ENCODE data around the gene BUB1B. TPM values are rescaled to one million over a fixed set of nuclear protein-coding genes. Genes with fewer than 3 reads are reported as not detected.

The BUB1B gene
- total RNA-seq, 1 experiment from 2014 or later: 58.2 TPM

GRCh38 chr15:40256638-40257235 lies 95.9 kb downstream of the BUB1B start:
- no peak overlapping the region for H3K4me3 ChIP-seq (ENCODE audit: low read length)
- no peak for DNase-seq
- no peaks in the 10 kb centered on the region for H3K9me3 ChIP-seq (ENCODE audit: low read length)
- no peak overlapping the region for H3K9ac ChIP-seq (ENCODE audit: low read length)
- no peaks in the 10 kb centered on the region for H3K9me2 ChIP-seq (replicated peaks; ENCODE audit: insufficient read depth, low read length)
- H3K27me3 ChIP-seq (ENCODE audit: low read length): no peaks in the 10 kb centered on the region
- H3K27ac ChIP-seq (ENCODE audit: low read length): no peak overlapping the region
- no peaks in the 10 kb centered on the region for H3K36me3 ChIP-seq (ENCODE audit: insufficient read depth, low read length)
- no peaks in the 10 kb centered on the region for H4K20me1 ChIP-seq (ENCODE audit: insufficient read depth, low read depth, low read length)
- H3K4me2 ChIP-seq (ENCODE audit: low read depth, low read length, poor library complexity, severe bottlenecking): no peak overlapping the region
- no peaks in the 10 kb centered on the region for H3K4me1 ChIP-seq (ENCODE audit: low read length)
- H3K79me2 ChIP-seq (ENCODE audit: low read length): no peaks in the 10 kb centered on the region
- no peak overlapping the region for H2AFZ ChIP-seq (ENCODE audit: low read length)

- Histone ChIP-seq H3K9ac (ENCODE audit: low read length) (no peak overlapping the region), H3K79me2 (ENCODE audit: low read length) (no peaks in the 10 kb centered on the region), H3K27me3 (ENCODE audit: low read length) (no peaks in the 10 kb centered on the region), H3K4me3 (ENCODE audit: low read length) (no peak overlapping the region), H3K27ac (ENCODE audit: low read length) (no peak overlapping the region), H3K4me1 (ENCODE audit: low read length) (no peaks in the 10 kb centered on the region), H3K9me2 (replicated peaks; ENCODE audit: insufficient read depth, low read length) (no peaks in the 10 kb centered on the region), H3K36me3 (ENCODE audit: insufficient read depth, low read length) (no peaks in the 10 kb centered on the region), H4K20me1 (ENCODE audit: insufficient read depth, low read depth, low read length) (no peaks in the 10 kb centered on the region), H2AFZ (ENCODE audit: low read length) (no peak overlapping the region), H3K9me3 (ENCODE audit: low read length) (no peaks in the 10 kb centered on the region), H3K4me2 (ENCODE audit: low read depth, low read length, poor library complexity, severe bottlenecking) (no peak overlapping the region)
- DNase-seq: no peak
Observed at GRCh38 chr15:40257656-40258450, 97.0 kb downstream of the BUB1B start.

- H3K9me3 ChIP-seq (ENCODE audit: low read length): no peaks in the 10 kb centered on the region
- H3K4me1 ChIP-seq (ENCODE audit: low read length): no peaks in the 10 kb centered on the region
- H3K9ac ChIP-seq (ENCODE audit: low read length): no peak overlapping the region
- H3K79me2 ChIP-seq (ENCODE audit: low read length): no peaks in the 10 kb centered on the region
- H3K27me3 ChIP-seq (ENCODE audit: low read length): no peaks in the 10 kb centered on the region
- H2AFZ ChIP-seq (ENCODE audit: low read length): no peak overlapping the region
- H3K9me2 ChIP-seq (replicated peaks; ENCODE audit: insufficient read depth, low read length): no peaks in the 10 kb centered on the region
- no peak for DNase-seq
- H3K4me3 ChIP-seq (ENCODE audit: low read length): no peak overlapping the region
- no peaks in the 10 kb centered on the region for H3K36me3 ChIP-seq (ENCODE audit: insufficient read depth, low read length)
- H3K27ac ChIP-seq (ENCODE audit: low read length): no peak overlapping the region
- no peaks in the 10 kb centered on the region for H4K20me1 ChIP-seq (ENCODE audit: insufficient read depth, low read depth, low read length)
- H3K4me2 ChIP-seq (ENCODE audit: low read depth, low read length, poor library complexity, severe bottlenecking): no peak overlapping the region
Observed at GRCh38 chr15:40258544-40258943, 97.7 kb downstream of the BUB1B start.

- Histone ChIP-seq H2AFZ (ENCODE audit: low read length) (no peak overlapping the region), H3K9me3 (ENCODE audit: low read length) (no peaks in the 10 kb centered on the region), H3K4me3 (ENCODE audit: low read length) (no peak overlapping the region), H3K4me1 (ENCODE audit: low read length) (no peaks in the 10 kb centered on the region), H3K36me3 (ENCODE audit: insufficient read depth, low read length) (no peaks in the 10 kb centered on the region), H3K4me2 (ENCODE audit: low read depth, low read length, poor library complexity, severe bottlenecking) (no peak overlapping the region), H3K9ac (ENCODE audit: low read length) (no peak overlapping the region), H3K27ac (ENCODE audit: low read length) (no peak overlapping the region), H3K27me3 (ENCODE audit: low read length) (no peaks in the 10 kb centered on the region), H3K9me2 (replicated peaks; ENCODE audit: insufficient read depth, low read length) (no peaks in the 10 kb centered on the region), H4K20me1 (ENCODE audit: insufficient read depth, low read depth, low read length) (no peaks in the 10 kb centered on the region), H3K79me2 (ENCODE audit: low read length) (no peaks in the 10 kb centered on the region)
- DNase-seq: no peak
Observed at GRCh38 chr15:40259021-40259420, 98.2 kb downstream of the BUB1B start.

GRCh38 chr15:40263024-40263754 lies 102.3 kb downstream of the BUB1B start:
- Histone ChIP-seq H3K4me1 (ENCODE audit: low read length) (no peaks in the 10 kb centered on the region), H3K27ac (ENCODE audit: low read length) (no peak overlapping the region), H3K4me2 (ENCODE audit: low read depth, low read length, poor library complexity, severe bottlenecking) (no peak overlapping the region)

GRCh38 chr15:40264321-40265153 lies 103.7 kb downstream of the BUB1B start:
- H3K27ac ChIP-seq (ENCODE audit: low read length): no peak overlapping the region
- no peaks in the 10 kb centered on the region for H4K20me1 ChIP-seq (ENCODE audit: insufficient read depth, low read depth, low read length)
- no peak overlapping the region for H3K4me2 ChIP-seq (ENCODE audit: low read depth, low read length, poor library complexity, severe bottlenecking)
- no peaks in the 10 kb centered on the region for H3K9me3 ChIP-seq (ENCODE audit: low read length)
- no peaks in the 10 kb centered on the region for H3K27me3 ChIP-seq (ENCODE audit: low read length)
- no peak for DNase-seq
- H3K9me2 ChIP-seq (replicated peaks; ENCODE audit: insufficient read depth, low read length): no peaks in the 10 kb centered on the region
- no peak overlapping the region for H3K4me3 ChIP-seq (ENCODE audit: low read length)
- no peaks in the 10 kb centered on the region for H3K79me2 ChIP-seq (ENCODE audit: low read length)
- H3K36me3 ChIP-seq (ENCODE audit: insufficient read depth, low read length): no peaks in the 10 kb centered on the region
- H2AFZ ChIP-seq (ENCODE audit: low read length): no peak overlapping the region
- H3K4me1 ChIP-seq (ENCODE audit: low read length): no peaks in the 10 kb centered on the region
- no peak overlapping the region for H3K9ac ChIP-seq (ENCODE audit: low read length)

More at GRCh38 chr15:40263024-40263754, 102.3 kb downstream of the BUB1B start:
- no peak for DNase-seq
- H3K27me3 ChIP-seq (ENCODE audit: low read length): no peaks in the 10 kb centered on the region
- no peak overlapping the region for H2AFZ ChIP-seq (ENCODE audit: low read length)
- H3K4me3 ChIP-seq (ENCODE audit: low read length): no peak overlapping the region
- no peaks in the 10 kb centered on the region for H4K20me1 ChIP-seq (ENCODE audit: insufficient read depth, low read depth, low read length)
- H3K9me3 ChIP-seq (ENCODE audit: low read length): no peaks in the 10 kb centered on the region
- no peaks in the 10 kb centered on the region for H3K36me3 ChIP-seq (ENCODE audit: insufficient read depth, low read length)
- no peaks in the 10 kb centered on the region for H3K79me2 ChIP-seq (ENCODE audit: low read length)
- no peaks in the 10 kb centered on the region for H3K9me2 ChIP-seq (replicated peaks; ENCODE audit: insufficient read depth, low read length)
- no peak overlapping the region for H3K9ac ChIP-seq (ENCODE audit: low read length)

GRCh38 chr15:40265355-40265754 lies 104.5 kb downstream of the BUB1B start:
- Histone ChIP-seq H3K9ac (ENCODE audit: low read length) (no peak overlapping the region), H3K4me2 (ENCODE audit: low read depth, low read length, poor library complexity, severe bottlenecking) (no peak overlapping the region), H3K79me2 (ENCODE audit: low read length) (no peaks in the 10 kb centered on the region), H3K9me3 (ENCODE audit: low read length) (no peaks in the 10 kb centered on the region), H3K4me3 (ENCODE audit: low read length) (no peak overlapping the region), H4K20me1 (ENCODE audit: insufficient read depth, low read depth, low read length) (no peaks in the 10 kb centered on the region), H2AFZ (ENCODE audit: low read length) (no peak overlapping the region), H3K36me3 (ENCODE audit: insufficient read depth, low read length) (no peaks in the 10 kb centered on the region), H3K27me3 (ENCODE audit: low read length) (no peaks in the 10 kb centered on the region), H3K9me2 (replicated peaks; ENCODE audit: insufficient read depth, low read length) (no peaks in the 10 kb centered on the region), H3K27ac (ENCODE audit: low read length) (no peak overlapping the region), H3K4me1 (ENCODE audit: low read length) (no peaks in the 10 kb centered on the region)
- no peak for DNase-seq

Data from Karpas-422 (cell line).